ENCODE data around the gene POLE2. TPM values are rescaled to one million over a fixed set of nuclear protein-coding genes. Genes with fewer than 3 reads are reported as not detected.

The POLE2 gene
- total and polyA plus RNA-seq, 2 of the 13 experiments (the other 11 are each of a cell fraction or from before 2014, with no cell fraction given) = 16.6 to 37.0 TPM

- TF ChIP-seq POLR2G (IDR thresholded peaks at IDR 0.05; ENCODE audit: low read depth, low read length) (peak; percentile 79), SMAD1 (CRISPR knock-in tag; IDR thresholded peaks at IDR 0.05; ENCODE audit: borderline replicate concordance, low read depth) (no peak), ZZZ3 (CRISPR knock-in tag; IDR thresholded peaks at IDR 0.05; ENCODE audit: borderline replicate concordance) (no peak), ZNF225 (CRISPR knock-in tag; IDR thresholded peaks at IDR 0.05) (peak; percentile 77), ATF6 (CRISPR knock-in tag; conservative IDR thresholded peaks at IDR 0.05) (no peak), ZNF557 (CRISPR knock-in tag; IDR thresholded peaks at IDR 0.05) (0 out of 2 replicates have a peak, but pooled peaks have one; percentile 49), NCOA1 (CRISPR knock-in tag; IDR thresholded peaks at IDR 0.05) (no peak), ZNF639 (CRISPR knock-in tag; conservative IDR thresholded peaks at IDR 0.05) (no peak), ZNF33B (CRISPR knock-in tag; IDR thresholded peaks at IDR 0.05) (0 out of 2 replicates have a peak, but pooled peaks have one; percentile 32), KDM5B (CRISPR knock-in tag; IDR thresholded peaks at IDR 0.05; ENCODE audit: borderline replicate concordance) (peak; percentile 82; the same call in 1 of the 2 replicates), ZNF501 (CRISPR knock-in tag; IDR thresholded peaks at IDR 0.05) (peak; percentile 95), NR2F1 (CRISPR knock-in tag; IDR thresholded peaks at IDR 0.05) (no peak), ZNF441 (CRISPR knock-in tag; IDR thresholded peaks at IDR 0.05; ENCODE audit: borderline replicate concordance) (no peak), TBP (CRISPR knock-in tag; IDR thresholded peaks at IDR 0.05) (no peak), FOXA1 (IDR thresholded peaks at IDR 0.05) (no peak), FOXA1 (CRISPR knock-in tag; IDR thresholded peaks at IDR 0.05) (no peak), ZFP62 (CRISPR knock-in tag; IDR thresholded peaks at IDR 0.05) (no peak), SMARCC2 (IDR thresholded peaks at IDR 0.05) (no peak)
- TF ChIP-seq, protein P1, sequence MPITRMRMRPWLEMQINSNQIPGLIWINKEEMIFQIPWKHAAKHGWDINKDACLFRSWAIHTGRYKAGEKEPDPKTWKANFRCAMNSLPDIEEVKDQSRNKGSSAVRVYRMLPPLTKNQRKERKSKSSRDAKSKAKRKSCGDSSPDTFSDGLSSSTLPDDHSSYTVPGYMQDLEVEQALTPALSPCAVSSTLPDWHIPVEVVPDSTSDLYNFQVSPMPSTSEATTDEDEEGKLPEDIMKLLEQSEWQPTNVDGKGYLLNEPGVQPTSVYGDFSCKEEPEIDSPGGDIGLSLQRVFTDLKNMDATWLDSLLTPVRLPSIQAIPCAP (CRISPR knock-in tag; IDR thresholded peaks at IDR 0.05; ENCODE audit: low read depth) = 0 out of 2 replicates have a peak, but pooled peaks have one; percentile 6
- TF ChIP-seq, protein P2, sequence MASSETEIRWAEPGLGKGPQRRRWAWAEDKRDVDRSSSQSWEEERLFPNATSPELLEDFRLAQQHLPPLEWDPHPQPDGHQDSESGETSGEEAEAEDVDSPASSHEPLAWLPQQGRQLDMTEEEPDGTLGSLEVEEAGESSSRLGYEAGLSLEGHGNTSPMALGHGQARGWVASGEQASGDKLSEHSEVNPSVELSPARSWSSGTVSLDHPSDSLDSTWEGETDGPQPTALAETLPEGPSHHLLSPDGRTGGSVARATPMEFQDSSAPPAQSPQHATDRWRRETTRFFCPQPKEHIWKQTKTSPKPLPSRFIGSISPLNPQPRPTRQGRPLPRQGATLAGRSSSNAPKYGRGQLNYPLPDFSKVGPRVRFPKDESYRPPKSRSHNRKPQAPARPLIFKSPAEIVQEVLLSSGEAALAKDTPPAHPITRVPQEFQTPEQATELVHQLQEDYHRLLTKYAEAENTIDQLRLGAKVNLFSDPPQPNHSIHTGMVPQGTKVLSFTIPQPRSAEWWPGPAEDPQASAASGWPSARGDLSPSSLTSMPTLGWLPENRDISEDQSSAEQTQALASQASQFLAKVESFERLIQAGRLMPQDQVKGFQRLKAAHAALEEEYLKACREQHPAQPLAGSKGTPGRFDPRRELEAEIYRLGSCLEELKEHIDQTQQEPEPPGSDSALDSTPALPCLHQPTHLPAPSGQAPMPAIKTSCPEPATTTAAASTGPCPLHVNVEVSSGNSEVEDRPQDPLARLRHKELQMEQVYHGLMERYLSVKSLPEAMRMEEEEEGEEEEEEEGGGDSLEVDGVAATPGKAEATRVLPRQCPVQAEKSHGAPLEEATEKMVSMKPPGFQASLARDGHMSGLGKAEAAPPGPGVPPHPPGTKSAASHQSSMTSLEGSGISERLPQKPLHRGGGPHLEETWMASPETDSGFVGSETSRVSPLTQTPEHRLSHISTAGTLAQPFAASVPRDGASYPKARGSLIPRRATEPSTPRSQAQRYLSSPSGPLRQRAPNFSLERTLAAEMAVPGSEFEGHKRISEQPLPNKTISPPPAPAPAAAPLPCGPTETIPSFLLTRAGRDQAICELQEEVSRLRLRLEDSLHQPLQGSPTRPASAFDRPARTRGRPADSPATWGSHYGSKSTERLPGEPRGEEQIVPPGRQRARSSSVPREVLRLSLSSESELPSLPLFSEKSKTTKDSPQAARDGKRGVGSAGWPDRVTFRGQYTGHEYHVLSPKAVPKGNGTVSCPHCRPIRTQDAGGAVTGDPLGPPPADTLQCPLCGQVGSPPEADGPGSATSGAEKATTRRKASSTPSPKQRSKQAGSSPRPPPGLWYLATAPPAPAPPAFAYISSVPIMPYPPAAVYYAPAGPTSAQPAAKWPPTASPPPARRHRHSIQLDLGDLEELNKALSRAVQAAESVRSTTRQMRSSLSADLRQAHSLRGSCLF (CRISPR knock-in tag; IDR thresholded peaks at IDR 0.05; ENCODE audit: borderline replicate concordance) = no peak
Observed at GRCh38 chr14:49687942-49688700, at the start of gene POLE2 (continued).
